H9 (cell line): Measurements from ENCODE around the gene TNIK. TPM values are rescaled to one million over a fixed set of nuclear protein-coding genes. Genes with fewer than 3 reads are reported as not detected.

Source experiments
- DNase-seq: peaks from one replicate; pipeline ENCODE4 v3.0.0-alpha.2; 2017
- H2AFZ ChIP-seq: one replicate; pipeline ENCODE4 v1.6.1; 2013; ENCODE audit warnings: mild to moderate bottlenecking, low read length, control low read depth, moderate library complexity
- H2AK5ac ChIP-seq: 2 replicates; pipeline ENCODE4 v1.6.1; 2013; ENCODE audit warnings: low read length, control low read depth, mixed read lengths; ENCODE audit not compliant: insufficient read length
- H2BK120ac ChIP-seq: one replicate; pipeline ENCODE4 v1.6.1; 2013; ENCODE audit warnings: low read depth, mild to moderate bottlenecking, low read length, control low read depth, inconsistent platforms; ENCODE audit not compliant: poor library complexity, severe bottlenecking
- H2BK12ac ChIP-seq: 2 replicates; pipeline ENCODE4 v1.6.1; 2013; ENCODE audit warnings: low read length, control low read depth, mixed read lengths, low read depth; ENCODE audit not compliant: insufficient read length
- H2BK15ac ChIP-seq: 2 replicates; pipeline ENCODE4 v1.6.1; 2013; ENCODE audit warnings: low read depth, low read length, control low read depth
- H2BK20ac ChIP-seq: one replicate; pipeline ENCODE4 v1.6.1; 2013; ENCODE audit warnings: low read depth, mild to moderate bottlenecking, low read length, control low read depth, inconsistent platforms; ENCODE audit not compliant: poor library complexity, severe bottlenecking
- H2BK5ac ChIP-seq: 2 replicates; pipeline ENCODE4 v1.6.1; 2013; ENCODE audit warnings: low read length, control low read depth, mixed read lengths; ENCODE audit not compliant: insufficient read length
- H3K14ac ChIP-seq: 2 replicates; pipeline ENCODE4 v1.6.1; 2013; ENCODE audit warnings: low read length, control low read depth; ENCODE audit not compliant: insufficient read depth
- H3K18ac ChIP-seq: 2 replicates; pipeline ENCODE4 v1.6.1; 2013; ENCODE audit warnings: low read depth, mild to moderate bottlenecking, mixed read lengths, low read length, control low read depth; ENCODE audit not compliant: insufficient read length
- H3K23ac ChIP-seq: 2 replicates; pipeline ENCODE4 v1.6.1; 2013; ENCODE audit warnings: low read length, control low read depth, mixed read lengths, low read depth; ENCODE audit not compliant: insufficient read length
- H3K23me2 ChIP-seq: 2 replicates; pipeline ENCODE4 v1.6.1; 2013; ENCODE audit warnings: low read depth, mild to moderate bottlenecking, mixed read lengths, low read length, control low read depth; ENCODE audit not compliant: insufficient read length, poor library complexity, severe bottlenecking
- H3K27ac ChIP-seq: 2 replicates; pipeline ENCODE4 v1.5.1; 2013; ENCODE audit warnings: low read length, control low read depth, mixed read lengths, low read depth; ENCODE audit not compliant: insufficient read length
- H3K27me3 ChIP-seq: 2 replicates; pipeline ENCODE4 v1.6.1; 2013; ENCODE audit warnings: low read length, control low read depth, inconsistent platforms; ENCODE audit not compliant: insufficient read depth
- H3K4ac ChIP-seq: 2 replicates; pipeline ENCODE4 v1.6.1; 2013; ENCODE audit warnings: low read depth, mild to moderate bottlenecking, control low read depth, inconsistent platforms, low read length, moderate library complexity
- H3K4me1 ChIP-seq: 2 replicates; pipeline ENCODE4 v1.6.1; 2013; ENCODE audit warnings: low read length, control low read depth, inconsistent platforms; ENCODE audit not compliant: insufficient read depth
- H3K4me2 ChIP-seq: 2 replicates; pipeline ENCODE4 v1.6.1; 2013; ENCODE audit warnings: low read length, control low read depth, mixed read lengths; ENCODE audit not compliant: insufficient read length, insufficient read depth
- H3K56ac ChIP-seq: 2 replicates; pipeline ENCODE4 v1.6.1; 2013; ENCODE audit warnings: low read depth, mild to moderate bottlenecking, mixed read lengths, low read length, control low read depth; ENCODE audit not compliant: insufficient read length
- H3K79me1 ChIP-seq: 2 replicates; pipeline ENCODE4 v1.6.1; 2013; ENCODE audit warnings: low read depth, mild to moderate bottlenecking, moderate library complexity, low read length, control low read depth, inconsistent platforms; ENCODE audit not compliant: insufficient read depth, poor library complexity, severe bottlenecking
- H3K79me2 ChIP-seq: 2 replicates; pipeline ENCODE4 v1.6.1; 2013; ENCODE audit warnings: low read length, control low read depth, inconsistent platforms; ENCODE audit not compliant: insufficient read depth
- H3K9ac ChIP-seq: 2 replicates; pipeline ENCODE4 v1.6.1; 2013; ENCODE audit warnings: low read length, control low read depth, mixed read lengths; ENCODE audit not compliant: insufficient read length; ENCODE audit errors: extremely low read depth
- H3K9me3 ChIP-seq: one replicate; pipeline ENCODE4 v1.6.1; 2013; ENCODE audit warnings: low read depth, low read length, inconsistent platforms; ENCODE audit not compliant: control insufficient read depth
- H3T11ph ChIP-seq: one replicate; pipeline ENCODE4 v1.6.1; 2013; ENCODE audit warnings: mild to moderate bottlenecking, low read length, control low read depth, inconsistent platforms
- H4K20me1 ChIP-seq: one replicate; pipeline ENCODE4 v1.6.1; 2013; ENCODE audit not compliant: control insufficient read depth, insufficient read length, insufficient read depth
- H4K5ac ChIP-seq: 2 replicates; pipeline ENCODE4 v1.6.1; 2013; ENCODE audit warnings: low read depth, mild to moderate bottlenecking, mixed read lengths, low read length, control low read depth; ENCODE audit not compliant: insufficient read length
- H4K8ac ChIP-seq: replicated peaks from 2 replicates; pipeline ENCODE4 v1.6.1; 2013; ENCODE audit warnings: low read length, control low read depth, mixed read lengths, low read depth; ENCODE audit not compliant: insufficient read length
- H4K91ac ChIP-seq: 2 replicates; pipeline ENCODE4 v1.6.1; 2013; ENCODE audit warnings: low read depth, mild to moderate bottlenecking, moderate library complexity, mixed read lengths, low read length, control low read depth; ENCODE audit not compliant: insufficient read length
- H3K27ac Mint-ChIP-seq, 3 experiments: 2 replicates in 2 of 3; 3 replicates in 1 of 3; pipeline ENCODE4 v1.8.0; 2020 to 2021; ENCODE audit warnings: mixed read lengths in 3 of 3, mild to moderate bottlenecking in 1 of 3, moderate library complexity in 1 of 3
- H3K27me3 Mint-ChIP-seq: 2 replicates; pipeline ENCODE4 v1.8.0; 2021; ENCODE audit warnings: low read depth, mild to moderate bottlenecking, moderate library complexity, mixed read lengths
- H3K36me3 Mint-ChIP-seq, 3 experiments: 2 replicates in 2 of 3; 3 replicates in 1 of 3; pipeline ENCODE4 v1.8.0; 2020 to 2021; ENCODE audit warnings: low read depth in 3 of 3, mixed read lengths in 3 of 3; ENCODE audit not compliant: insufficient read depth in 1 of 3
- H3K4me1 Mint-ChIP-seq, 2 experiments: 2 replicates each; pipeline ENCODE4 v1.8.0; 2020; ENCODE audit warnings: mixed read lengths in 2 of 2
- H3K4me3 Mint-ChIP-seq, 2 experiments: 2 replicates in 1 of 2; 3 replicates in 1 of 2; pipeline ENCODE4 v1.8.0; 2020 to 2021; ENCODE audit warnings: mild to moderate bottlenecking in 2 of 2, mixed read lengths in 2 of 2, moderate library complexity in 1 of 2
- H3K9me3 Mint-ChIP-seq, 2 experiments: 2 replicates in 1 of 2; 3 replicates in 1 of 2; pipeline ENCODE4 v1.8.0; 2020; ENCODE audit warnings: mild to moderate bottlenecking in 2 of 2, mixed read lengths in 2 of 2, moderate library complexity in 1 of 2
- CTCF ChIP-seq: fragments of 200-600 bp; sonication (generic); conservative IDR thresholded peaks from 3 replicates; pipeline ENCODE4 v1.8.0; 2021; ENCODE audit warnings: antibody characterized with exemption, mild to moderate bottlenecking
- WGBS: extraction: QIAGEN DNeasy Blood & Tissue Kit; methylation state at CpG from one replicate; pipeline ENCODE4 v1.1.7; 2013; ENCODE audit warnings: missing lambda C conversion rate, low lambda C conversion rate, mixed read lengths; ENCODE audit not compliant: insufficient read length; ENCODE audit errors: extremely low coverage; 5-methylcytosine and 5-hydroxymethylcytosine counted together
- total RNA-seq: library from RNA; stranded (reverse); gene quantifications from 2 replicates; pipeline ENCODE4 v1.2.1, GENCODE V29; 2021

TNIK gene
- total RNA-seq, 1 experiment from 2014 or later, result 15.9 TPM

- WGBS, result no CpG with 5 or more reads among the region's 3 CpGs
- DNase-seq, result no peak
- Histone ChIP-seq H3K4me1 (no peaks in the 10 kb centered on the region), H3K79me1 (no peaks in the 10 kb centered on the region), H3K9me3 (no peaks in the 10 kb centered on the region), H3K14ac (no peak overlapping the region), H4K91ac (no peak overlapping the region), H3K27ac (no peak overlapping the region), H2BK120ac (no peak overlapping the region), H4K5ac (no peak overlapping the region), H3K9ac (no peak overlapping the region), H2AK5ac (no peak overlapping the region), H3K4ac (no peak overlapping the region), H3K23ac (no peak overlapping the region), H3T11ph (no peak overlapping the region), H4K20me1 (no peaks in the 10 kb centered on the region), H3K4me2 (no peak overlapping the region), H3K56ac (no peak overlapping the region), H3K18ac (no peak overlapping the region), H2BK5ac (no peak overlapping the region), H2AFZ (no peak overlapping the region), H2BK20ac (no peak overlapping the region), H2BK15ac (no peak overlapping the region), H4K8ac (no peak overlapping the region), H3K27me3 (no peaks in the 10 kb centered on the region), H2BK12ac (no peak overlapping the region), H3K79me2 (peaks cover 5% of the 10 kb centered on the region), H3K23me2 (no peaks in the 10 kb centered on the region)
- Mint-ChIP-seq H3K4me3 (no peak overlapping the region), H3K27me3 (no peaks in the 10 kb centered on the region), H3K36me3 (peaks cover 0 to 8% (median 0%) of the 10 kb centered on the region in 3 experiments; a peak in 3 of 7 replicates), H3K9me3 (no peaks in the 10 kb centered on the region; a peak in 1 of 5 replicates), H3K27ac (no peak overlapping the region), H3K4me1 (peaks cover 6 to 15% of the 10 kb centered on the region in 2 experiments; a peak in 3 of 4 replicates)
- TF ChIP-seq CTCF, result no peak
Observed at GRCh38 chr3:171404376-171404967, 55.7 kb downstream of the TNIK start.
